Astrocyte (in vitro differentiated cells and primary cell): ENCODE data around the gene FBXL19. TPM values are rescaled to one million over a fixed set of nuclear protein-coding genes. Genes with fewer than 3 reads are reported as not detected.
A peak's percentile ranks its signal among the peaks of the same experiment; 100 is the strongest.
"Not testable (repeated sequence)": the region's sequence is repeated elsewhere in the genome, so short reads cannot be mapped to it uniquely, and the experiment has no call there.

Experiments
- DNase-seq: peaks from one replicate; pipeline ENCODE4 v3.0.0-alpha.2; 2010; ENCODE audit warnings: low read depth
- FAIRE-seq: peaks from 2 replicates; lab custom pipeline; 2011; peaks lifted over from hg19 to GRCh38; lab: Jason Lieb, UNC
- H2AFZ ChIP-seq: 2 replicates; pipeline ENCODE4 v1.6.0; 2012; ENCODE audit warnings: low read depth, low read length, inconsistent platforms
- H3K27ac ChIP-seq: 2 replicates; pipeline ENCODE4 v1.5.1; 2011; ENCODE audit warnings: low read depth, low read length, inconsistent platforms
- H3K27me3 ChIP-seq: 2 replicates; pipeline ENCODE4 v1.6.0; 2011; ENCODE audit warnings: low read length, inconsistent platforms; ENCODE audit not compliant: insufficient read depth
- H3K36me3 ChIP-seq: 2 replicates; pipeline ENCODE4 v1.5.1; 2011; ENCODE audit warnings: low read length, inconsistent platforms; ENCODE audit not compliant: insufficient read depth
- H3K4me1 ChIP-seq: 2 replicates; pipeline ENCODE4 v1.5.1; 2011; ENCODE audit warnings: low read length, inconsistent platforms; ENCODE audit not compliant: insufficient read depth
- H3K4me2 ChIP-seq: 2 replicates; pipeline ENCODE4 v1.6.0; 2012; ENCODE audit warnings: low read length, inconsistent platforms
- H3K4me3 ChIP-seq: 2 replicates; pipeline ENCODE4 v1.5.1; 2011; ENCODE audit warnings: low read depth, mild to moderate bottlenecking, low read length, inconsistent platforms; ENCODE audit not compliant: insufficient read depth
- H3K79me2 ChIP-seq: 2 replicates; pipeline ENCODE4 v1.6.0; 2012; ENCODE audit warnings: mild to moderate bottlenecking, low read length, inconsistent platforms; ENCODE audit not compliant: insufficient read depth
- H3K9ac ChIP-seq: 2 replicates; pipeline ENCODE4 v1.6.0; 2012; ENCODE audit warnings: mild to moderate bottlenecking, low read length, inconsistent platforms
- H3K9me3 ChIP-seq: 2 replicates; pipeline ENCODE4 v1.5.1; 2012; ENCODE audit warnings: low read depth, mild to moderate bottlenecking, low read length, inconsistent platforms; ENCODE audit not compliant: insufficient read depth
- H4K20me1 ChIP-seq: 2 replicates; pipeline ENCODE4 v1.6.0; 2012; ENCODE audit warnings: low read length, inconsistent platforms; ENCODE audit not compliant: insufficient read depth
- H3K27ac Mint-ChIP-seq: one replicate; pipeline ENCODE4 v1.8.0; 2021; ENCODE audit warnings: mild to moderate bottlenecking, mixed read lengths; ENCODE audit not compliant: unreplicated experiment
- H3K27me3 Mint-ChIP-seq: one replicate; pipeline ENCODE4 v1.8.0; 2021; ENCODE audit warnings: low read depth, mixed read lengths; ENCODE audit not compliant: unreplicated experiment
- H3K36me3 Mint-ChIP-seq: one replicate; pipeline ENCODE4 v1.8.0; 2021; ENCODE audit warnings: low read depth, mixed read lengths; ENCODE audit not compliant: unreplicated experiment
- H3K4me1 Mint-ChIP-seq: one replicate; pipeline ENCODE4 v1.8.0; 2021; ENCODE audit warnings: low read depth, mixed read lengths; ENCODE audit not compliant: unreplicated experiment
- H3K4me3 Mint-ChIP-seq: one replicate; pipeline ENCODE4 v1.8.0; 2021; ENCODE audit warnings: mild to moderate bottlenecking, moderate library complexity, mixed read lengths; ENCODE audit not compliant: unreplicated experiment
- H3K9me3 Mint-ChIP-seq: one replicate; pipeline ENCODE4 v1.8.0; 2021; ENCODE audit warnings: mild to moderate bottlenecking, mixed read lengths; ENCODE audit not compliant: unreplicated experiment
- EZH2 ChIP-seq: IDR thresholded peaks from 2 replicates; pipeline ENCODE4 v1.6.1; 2012; ENCODE audit warnings: mild to moderate bottlenecking, low read length, inconsistent platforms; ENCODE audit not compliant: insufficient read depth
- total RNA-seq: library from RNA; stranded (reverse); gene quantifications from 2 replicates; pipeline ENCODE4 v1.2.1, GENCODE V29; 2021
- TF ChIP-seq, protein P1 (sequence below): IDR thresholded peaks from 2 replicates; pipeline ENCODE4 v1.5.1; 2011; ENCODE audit warnings: low read depth, mild to moderate bottlenecking, inconsistent platforms, low read length, moderate library complexity; ENCODE audit not compliant: insufficient read depth

Gene FBXL19
- total RNA-seq, 1 donor from 2014 or later: 42.5 TPM

DNA sequence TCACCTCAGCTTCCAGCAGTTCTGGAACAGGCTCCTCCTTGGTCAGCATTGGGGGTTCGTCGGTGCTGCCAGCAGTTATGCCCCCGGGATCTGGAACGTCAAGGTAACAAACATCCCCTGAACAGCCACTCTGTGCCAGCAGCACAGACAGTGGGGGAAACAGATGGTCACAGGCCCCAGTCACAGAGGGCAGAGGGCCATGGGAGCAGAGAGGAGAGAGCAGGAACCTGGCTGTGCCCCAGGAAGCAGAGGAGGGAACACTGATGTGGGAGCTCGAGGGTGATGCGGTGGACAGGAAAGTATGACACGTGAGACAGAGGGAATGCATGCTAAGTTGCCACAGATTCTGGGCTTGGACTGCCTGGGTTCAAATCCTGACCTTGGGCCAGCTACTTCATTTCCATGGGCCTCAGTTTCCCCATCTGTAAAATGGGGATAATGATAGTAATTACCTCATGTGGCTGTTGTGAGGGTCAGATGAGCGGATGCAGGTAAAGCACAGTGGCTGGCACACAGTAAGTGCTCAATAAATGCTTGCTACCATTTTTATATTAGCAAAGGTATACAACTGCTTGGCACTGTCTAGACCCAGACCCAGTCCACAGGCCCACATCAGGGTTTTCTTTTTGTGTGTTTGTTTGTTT is 34.4 kb upstream of the FBXL19 start:
- Histone ChIP-seq H3K9ac (no peak overlapping the region), H3K79me2 (peaks cover 20% of the 10 kb centered on the region), H4K20me1 (peaks cover 6% of the 10 kb centered on the region), H3K27ac (no peak overlapping the region), H3K36me3 (peaks cover 19% of the 10 kb centered on the region), H3K9me3 (no peaks in the 10 kb centered on the region), H3K4me3 (no peak overlapping the region), H2AFZ (no peak overlapping the region), H3K4me1 (peaks cover 12% of the 10 kb centered on the region), H3K27me3 (no peaks in the 10 kb centered on the region), H3K4me2 (no peak overlapping the region)
- Mint-ChIP-seq H3K4me3 (no peak overlapping the region), H3K36me3 (peaks cover 18% of the 10 kb centered on the region), H3K4me1 (peaks cover 9% of the 10 kb centered on the region), H3K27me3 (no peaks in the 10 kb centered on the region), H3K27ac (peak overlapping the region; percentile 20), H3K9me3 (no peaks in the 10 kb centered on the region)
- TF ChIP-seq, protein P1, sequence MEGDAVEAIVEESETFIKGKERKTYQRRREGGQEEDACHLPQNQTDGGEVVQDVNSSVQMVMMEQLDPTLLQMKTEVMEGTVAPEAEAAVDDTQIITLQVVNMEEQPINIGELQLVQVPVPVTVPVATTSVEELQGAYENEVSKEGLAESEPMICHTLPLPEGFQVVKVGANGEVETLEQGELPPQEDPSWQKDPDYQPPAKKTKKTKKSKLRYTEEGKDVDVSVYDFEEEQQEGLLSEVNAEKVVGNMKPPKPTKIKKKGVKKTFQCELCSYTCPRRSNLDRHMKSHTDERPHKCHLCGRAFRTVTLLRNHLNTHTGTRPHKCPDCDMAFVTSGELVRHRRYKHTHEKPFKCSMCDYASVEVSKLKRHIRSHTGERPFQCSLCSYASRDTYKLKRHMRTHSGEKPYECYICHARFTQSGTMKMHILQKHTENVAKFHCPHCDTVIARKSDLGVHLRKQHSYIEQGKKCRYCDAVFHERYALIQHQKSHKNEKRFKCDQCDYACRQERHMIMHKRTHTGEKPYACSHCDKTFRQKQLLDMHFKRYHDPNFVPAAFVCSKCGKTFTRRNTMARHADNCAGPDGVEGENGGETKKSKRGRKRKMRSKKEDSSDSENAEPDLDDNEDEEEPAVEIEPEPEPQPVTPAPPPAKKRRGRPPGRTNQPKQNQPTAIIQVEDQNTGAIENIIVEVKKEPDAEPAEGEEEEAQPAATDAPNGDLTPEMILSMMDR: no peak
- TF ChIP-seq EZH2: no peak
- DNase-seq (no peak), FAIRE-seq (no peak)

DNA sequence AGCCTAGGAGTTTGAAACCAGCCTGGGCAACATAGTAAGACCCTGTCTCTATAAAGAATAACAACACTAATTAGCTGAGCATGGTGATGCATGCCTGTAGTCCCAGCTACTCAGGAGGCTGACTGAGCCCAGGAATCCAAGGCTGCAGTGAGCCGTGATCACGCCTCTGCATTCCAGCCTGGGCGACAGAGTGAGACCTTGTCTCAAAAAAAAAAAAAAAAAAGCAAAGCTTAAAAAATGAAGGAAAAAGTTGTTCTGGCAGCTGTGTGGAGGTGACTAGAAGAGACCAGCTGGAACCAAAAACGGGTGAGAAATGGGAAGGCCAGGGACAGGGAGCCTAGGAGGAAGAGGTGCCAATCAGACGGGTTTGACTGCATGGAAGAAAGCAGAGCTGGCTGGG is 33.7 kb upstream of the FBXL19 start:
- peaks cover 6% of the 10 kb centered on the region for H4K20me1 ChIP-seq
- peaks cover 18% of the 10 kb centered on the region for H3K4me1 ChIP-seq
- Mint-ChIP-seq H3K4me1 (peaks cover 9% of the 10 kb centered on the region), H3K4me3 (no peak overlapping the region), H3K9me3 (no peaks in the 10 kb centered on the region), H3K27ac (no peak overlapping the region), H3K27me3 (no peaks in the 10 kb centered on the region), H3K36me3 (peaks cover 18% of the 10 kb centered on the region)
- H2AFZ ChIP-seq: no peak overlapping the region
- no peaks in the 10 kb centered on the region for H3K9me3 ChIP-seq
- no peak overlapping the region for H3K9ac ChIP-seq
- peaks cover 20% of the 10 kb centered on the region for H3K79me2 ChIP-seq
- DNase-seq (no peak), FAIRE-seq (no peak)
- no peak overlapping the region for H3K4me3 ChIP-seq
- TF ChIP-seq, protein P1: no peak
- TF ChIP-seq EZH2: no peak
- H3K27me3 ChIP-seq: no peaks in the 10 kb centered on the region
- H3K36me3 ChIP-seq: peaks cover 18% of the 10 kb centered on the region
- H3K27ac ChIP-seq: no peak overlapping the region
- H3K4me2 ChIP-seq: no peak overlapping the region

DNA sequence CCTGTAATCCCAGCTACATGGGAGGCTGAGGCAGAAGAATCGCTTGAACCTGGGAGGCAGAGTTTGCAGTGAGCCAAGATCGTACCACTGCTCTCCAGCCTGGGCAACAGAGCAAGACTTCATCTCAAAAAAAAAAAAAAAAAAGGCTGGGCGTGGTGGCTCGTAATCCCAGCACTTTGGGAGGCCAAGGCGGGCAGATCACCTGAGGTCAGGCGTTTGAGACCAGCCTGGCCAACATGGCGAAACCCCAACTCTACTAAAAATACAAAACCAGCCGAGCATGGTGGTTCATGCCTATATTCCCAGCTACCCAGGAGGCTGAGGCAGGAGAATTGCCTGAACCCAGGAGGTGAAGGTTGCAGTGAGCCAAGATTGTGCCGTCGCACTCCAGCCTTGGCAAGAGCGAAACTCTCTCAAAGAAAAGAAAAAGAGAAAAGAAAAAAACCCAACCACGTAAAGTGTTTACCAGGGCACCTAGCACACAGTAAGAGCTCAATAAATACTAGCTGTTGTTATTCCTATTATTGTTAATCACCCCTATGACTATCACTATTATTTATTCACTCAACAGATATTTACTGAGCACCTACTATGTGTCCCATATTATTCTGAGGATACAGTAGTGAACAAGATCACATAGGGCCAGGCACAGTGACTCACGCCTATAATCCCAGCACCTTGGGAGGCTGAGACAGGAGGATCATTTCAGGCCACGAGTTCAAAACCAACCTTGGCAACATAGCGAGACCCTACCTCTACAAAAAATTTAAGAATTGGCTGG is 32.1 kb upstream of the FBXL19 start:
- not testable (repeated sequence) for H4K20me1 ChIP-seq, DNase-seq, H3K4me2 ChIP-seq, H3K9ac ChIP-seq, H3K9me3 ChIP-seq, H3K27me3 ChIP-seq, H3K27ac Mint-ChIP-seq, H2AFZ ChIP-seq, H3K9me3 Mint-ChIP-seq, FAIRE-seq, H3K27ac ChIP-seq, H3K4me3 ChIP-seq, H3K27me3 Mint-ChIP-seq
- peaks cover 12% of the 10 kb centered on the region for H3K36me3 Mint-ChIP-seq
- Histone ChIP-seq H3K36me3 (peaks cover 14% of the 10 kb centered on the region), H3K79me2 (peaks cover 20% of the 10 kb centered on the region), H3K4me1 (peaks cover 29% of the 10 kb centered on the region)
- peaks cover 18% of the 10 kb centered on the region for H3K4me1 Mint-ChIP-seq
- peak overlapping the region; percentile 50 for H3K4me3 Mint-ChIP-seq
